ES-I3 (cell line): ENCODE results near the gene LUC7L2.
"Not testable (repeated sequence)": the region's sequence is repeated elsewhere in the genome, so short reads cannot be mapped to it uniquely, and the experiment has no call there.

Source experiments
- H3K36me3 ChIP-seq: 2 replicates; pipeline ENCODE4 v1.6.1; 2013; ENCODE audit warnings: mild to moderate bottlenecking, low read length, control low read depth, moderate library complexity; ENCODE audit not compliant: insufficient read depth
- H3K4me1 ChIP-seq: 2 replicates; pipeline ENCODE4 v1.6.1; 2013; ENCODE audit warnings: mild to moderate bottlenecking, control low read depth, low read length; ENCODE audit not compliant: insufficient read depth
- H3K9ac ChIP-seq: 2 replicates; pipeline ENCODE4 v1.6.1; 2013; ENCODE audit warnings: low read depth, mild to moderate bottlenecking, low read length, moderate library complexity
- H3K9me3 ChIP-seq: 2 replicates; pipeline ENCODE4 v1.6.1; 2013; ENCODE audit warnings: mild to moderate bottlenecking, low read length, moderate library complexity; ENCODE audit not compliant: control insufficient read depth, insufficient read depth

The LUC7L2 gene

DNA sequence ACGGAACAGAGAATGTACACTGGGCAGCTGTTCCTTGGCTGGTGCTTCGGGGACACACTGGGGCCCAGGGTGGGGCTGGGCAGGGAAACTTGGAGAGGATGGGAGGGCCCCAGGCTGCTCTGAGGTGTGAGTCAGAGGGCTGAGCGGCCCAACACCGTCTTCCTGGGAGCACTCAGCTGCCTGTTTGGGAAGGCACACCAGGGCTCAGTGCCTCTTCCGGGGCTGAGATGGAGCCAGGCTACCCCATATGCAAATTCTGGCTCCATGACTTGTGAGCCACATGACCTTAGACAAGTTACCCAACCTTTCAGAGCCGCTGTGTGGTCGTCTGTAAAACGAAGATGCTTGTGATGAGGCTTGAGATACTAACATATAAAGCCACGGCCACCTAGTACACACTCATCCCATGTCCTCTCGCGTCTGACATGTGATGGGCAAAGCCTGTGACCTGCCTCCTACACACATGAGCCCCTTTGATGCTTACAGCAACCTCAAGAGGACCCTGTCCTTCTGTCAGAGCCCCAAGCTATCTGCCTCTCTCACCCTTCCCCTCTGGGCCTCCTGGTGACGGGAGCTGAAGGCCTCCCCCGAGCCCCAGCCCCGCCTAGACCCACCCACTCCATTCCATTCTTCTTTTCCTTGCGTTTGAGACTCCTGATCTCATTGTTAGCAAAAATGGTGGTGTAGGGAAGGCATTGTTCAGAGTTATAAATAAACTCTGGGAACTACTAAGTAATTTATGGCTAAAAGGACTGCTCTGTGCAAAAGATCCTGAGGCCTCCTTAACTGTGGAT is 97.7 kb downstream of the LUC7L2 start:
- H3K4me1 ChIP-seq = peaks cover 18% of the 10 kb centered on the region
- no peaks in the 10 kb centered on the region for H3K9me3 ChIP-seq
- no peaks in the 10 kb centered on the region for H3K36me3 ChIP-seq
- H3K9ac ChIP-seq = no peak overlapping the region

DNA sequence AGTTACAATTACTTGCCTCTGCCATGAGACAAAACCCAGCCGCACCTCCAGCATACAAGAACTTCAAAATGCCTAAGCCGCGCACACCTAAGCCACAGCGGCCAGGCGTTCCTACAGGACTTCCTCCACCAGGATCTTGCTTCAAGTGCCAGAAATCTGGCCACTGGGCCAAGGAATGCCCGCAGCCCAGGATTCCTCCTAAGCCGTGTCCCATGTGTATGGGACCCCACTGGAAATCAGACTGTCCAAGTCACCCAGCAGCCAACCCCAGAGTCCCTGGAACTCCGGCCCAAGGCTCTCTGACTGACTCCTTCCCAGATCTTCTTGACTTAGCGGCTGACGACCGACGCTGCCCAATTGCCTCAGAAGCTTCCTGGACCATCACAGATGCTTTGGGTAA is 103.7 kb downstream of the LUC7L2 start:
- not testable (repeated sequence) for H3K9ac ChIP-seq, H3K36me3 ChIP-seq, H3K9me3 ChIP-seq
- peaks cover 12% of the 10 kb centered on the region; the same call in 1 of the 2 replicates for H3K4me1 ChIP-seq

DNA sequence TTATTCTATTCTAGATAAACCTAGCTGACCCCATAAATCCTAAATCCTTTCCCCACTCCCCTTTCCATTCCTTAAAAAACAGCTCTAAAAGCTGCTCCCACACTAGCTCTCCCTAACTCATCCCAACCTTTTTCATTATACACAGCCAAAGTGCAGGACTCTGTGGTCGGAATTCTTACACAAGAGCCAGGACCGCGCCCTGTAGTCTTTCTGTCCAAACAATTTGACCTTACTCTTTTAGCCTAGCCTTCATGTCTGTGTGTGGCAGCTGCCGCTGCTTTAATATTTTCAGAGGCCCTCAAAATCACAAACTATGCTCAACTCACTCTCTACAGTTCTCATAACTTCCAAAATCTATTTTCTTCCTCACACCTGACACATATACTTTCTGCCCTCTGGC is 104.8 kb downstream of the LUC7L2 start:
- not testable (repeated sequence) for H3K4me1 ChIP-seq, H3K36me3 ChIP-seq, H3K9ac ChIP-seq, H3K9me3 ChIP-seq

DNA sequence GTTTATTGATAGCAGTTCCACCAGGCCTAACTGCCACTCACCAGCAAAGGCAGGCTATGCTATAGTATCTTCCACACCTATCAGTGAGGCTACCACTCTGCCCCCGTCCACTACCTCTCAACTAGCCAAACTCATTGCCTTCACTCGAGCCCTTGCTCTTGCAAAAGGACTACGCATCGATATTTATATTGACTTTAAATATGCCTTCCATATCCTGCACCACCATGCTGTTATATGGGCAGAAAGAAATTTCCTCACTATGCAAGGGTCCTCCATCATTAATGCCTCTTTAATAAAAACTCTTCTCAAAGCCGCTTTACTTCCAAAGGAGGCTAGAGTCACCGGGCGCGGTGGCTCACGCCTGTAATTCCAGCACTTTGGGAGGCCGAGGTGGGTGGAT is 105.4 kb downstream of the LUC7L2 start:
- H3K9me3 ChIP-seq, H3K36me3 ChIP-seq, H3K4me1 ChIP-seq, H3K9ac ChIP-seq: not testable (repeated sequence)

DNA sequence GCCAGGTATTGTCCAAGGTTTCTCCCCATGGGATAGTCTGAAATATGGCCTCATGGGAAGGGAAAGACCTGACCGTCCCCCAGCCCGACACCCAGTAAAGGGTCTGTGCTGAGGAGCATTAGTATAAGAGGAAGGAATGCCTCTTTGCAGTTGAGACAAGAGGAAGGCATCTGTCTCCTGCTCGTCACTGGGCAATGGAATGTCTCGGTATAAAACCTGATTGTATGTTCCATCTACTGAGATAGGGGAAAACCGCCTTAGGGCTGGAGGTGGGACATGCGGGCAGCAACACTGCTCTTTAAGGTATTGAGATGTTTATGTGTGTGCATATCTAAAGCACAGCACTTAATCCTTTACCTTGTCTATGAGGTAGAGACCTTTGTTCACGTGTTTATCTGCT is 108.0 kb downstream of the LUC7L2 start:
- not testable (repeated sequence) for H3K9ac ChIP-seq, H3K9me3 ChIP-seq, H3K4me1 ChIP-seq, H3K36me3 ChIP-seq

DNA sequence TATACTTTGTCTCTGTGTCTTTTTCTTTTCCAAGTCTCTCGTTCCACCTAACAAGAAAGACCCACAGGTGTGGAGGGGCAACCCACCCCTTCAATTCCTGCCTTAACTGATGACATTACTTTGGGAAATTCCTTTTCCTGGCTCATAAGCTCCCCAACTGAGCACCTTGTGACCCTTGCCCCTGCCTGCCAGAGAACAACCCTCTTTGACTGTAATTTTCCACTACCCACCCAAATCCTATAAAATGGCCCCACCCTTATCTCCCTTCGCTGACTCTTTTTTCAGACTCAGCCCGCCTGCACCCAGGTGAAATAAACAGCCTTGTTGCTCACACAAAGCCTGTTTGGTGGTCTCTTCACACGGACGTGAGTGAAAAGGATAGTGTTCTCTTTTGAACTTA is 108.6 kb downstream of the LUC7L2 start:
- not testable (repeated sequence) for H3K4me1 ChIP-seq, H3K36me3 ChIP-seq, H3K9me3 ChIP-seq, H3K9ac ChIP-seq

DNA sequence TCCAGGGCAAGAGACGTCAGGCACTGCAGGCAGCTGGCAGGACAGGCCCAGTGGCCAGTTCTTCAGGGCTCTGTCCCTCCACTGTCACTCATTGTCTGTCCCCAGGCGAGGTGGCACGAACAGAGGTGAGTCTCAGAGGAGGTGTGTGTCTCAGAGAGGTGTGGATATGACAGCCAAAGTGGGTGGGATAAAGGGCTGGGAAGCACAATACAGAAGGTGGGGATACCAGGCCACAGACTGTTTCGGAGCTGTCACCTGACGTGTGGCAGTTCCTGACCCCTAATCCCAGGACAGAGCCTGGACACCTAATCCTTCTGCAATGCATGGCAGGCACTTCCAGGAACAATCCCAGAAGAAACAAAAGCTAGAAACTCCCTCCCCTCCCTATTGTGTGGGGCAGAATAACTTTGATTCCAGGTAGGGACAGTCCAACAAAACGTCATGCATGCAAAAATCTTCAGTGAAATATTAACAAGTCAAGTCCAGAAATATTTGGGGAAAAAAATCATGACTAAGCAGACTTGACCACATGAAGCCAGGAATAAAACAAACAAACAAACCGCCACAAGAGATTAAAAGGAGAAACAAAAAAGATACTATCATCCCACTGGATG is 112.2 kb downstream of the LUC7L2 start:
- no peaks in the 10 kb centered on the region for H3K4me1 ChIP-seq
- H3K9ac ChIP-seq = no peak overlapping the region
- H3K36me3 ChIP-seq = no peaks in the 10 kb centered on the region; the same call in 1 of the 2 replicates
- H3K9me3 ChIP-seq = peaks cover 5% of the 10 kb centered on the region; the same call in 1 of the 2 replicates
